H1 (cell line): ENCODE measurements around the gene ERC1. TPM values are rescaled to one million over a fixed set of nuclear protein-coding genes. Genes with fewer than 3 reads are reported as not detected.

ENCODE experiments used
- CTCF ChIA-PET: fragments of 300-600 bp; sonication (Branson Sonifier 250); formaldehyde crosslinking; loops from one replicate; lab custom pipeline; 2021; ENCODE audit not compliant: partially characterized antibody; lab: Charles Lee
- POLR2A ChIA-PET: fragments of 300-600 bp; sonication (Branson Sonifier 250); formaldehyde crosslinking; loops from one replicate; lab custom pipeline; 2021; ENCODE audit warnings: inconsistent platforms; ENCODE audit not compliant: partially characterized antibody; lab: Charles Lee
- DNase-seq, 2 experiments: peaks; one replicate each; pipeline versions ENCODE4 v3.0.0 to v3.0.0-alpha.2; 2010 to 2022; ENCODE audit warnings: low spot score in 2 of 2, low read depth in 1 of 2, mixed read lengths in 1 of 2
- FAIRE-seq: peaks from 2 replicates; lab custom pipeline; 2011; peaks lifted over from hg19 to GRCh38; lab: Jason Lieb, UNC
- H2AFZ ChIP-seq: 2 replicates; pipeline ENCODE4 v1.8.1; 2012; ENCODE audit warnings: low read length, inconsistent platforms
- H2AK5ac ChIP-seq: 2 replicates; pipeline ENCODE4 v1.6.1; 2013; ENCODE audit warnings: low read depth, low read length
- H2BK120ac ChIP-seq: replicated peaks from 2 replicates; pipeline ENCODE3; 2013; ENCODE audit warnings: low read depth, low read length, inconsistent platforms
- H2BK12ac ChIP-seq: 2 replicates; pipeline ENCODE4 v1.6.1; 2013; ENCODE audit warnings: low read depth, low read length
- H2BK15ac ChIP-seq: 2 replicates; pipeline ENCODE4 v1.6.1; 2013; ENCODE audit warnings: low read length
- H2BK20ac ChIP-seq: 2 replicates; pipeline ENCODE4 v1.6.1; 2013; ENCODE audit warnings: low read length
- H2BK5ac ChIP-seq: 2 replicates; pipeline ENCODE4 v1.6.1; 2013; ENCODE audit warnings: low read depth, low read length
- H3K14ac ChIP-seq: 2 replicates; pipeline ENCODE4 v1.6.1; 2013; ENCODE audit warnings: inconsistent platforms; ENCODE audit not compliant: insufficient read length
- H3K18ac ChIP-seq: 2 replicates; pipeline ENCODE4 v1.6.1; 2013; ENCODE audit warnings: low read length; ENCODE audit errors: extremely low read depth
- H3K23ac ChIP-seq: 2 replicates; pipeline ENCODE4 v1.6.1; 2013; ENCODE audit warnings: inconsistent platforms; ENCODE audit not compliant: insufficient read length
- H3K23me2 ChIP-seq: 2 replicates; pipeline ENCODE4 v1.6.1; 2013; ENCODE audit warnings: low read depth, low read length
- H3K27ac ChIP-seq: 2 replicates; pipeline ENCODE4 v1.6.1; 2011; ENCODE audit warnings: low read depth, low read length, inconsistent platforms
- H3K27me3 ChIP-seq, 4 experiments: replicated peaks in 1 of 4; 1 replicate in 1 of 4; 2 replicates in 3 of 4; pipeline versions ENCODE4 v1.6.1 to v1.8.1; 2011 to 2013; ENCODE audit warnings: low read length in 3 of 4, mild to moderate bottlenecking in 3 of 4, inconsistent platforms in 2 of 4, mixed read lengths in 2 of 4, moderate library complexity in 1 of 4; ENCODE audit not compliant: control insufficient read depth in 3 of 4, insufficient read depth in 3 of 4; ENCODE audit errors: extremely low read depth in 1 of 4
- H3K36me3 ChIP-seq, 4 experiments: 2 replicates each; pipeline versions ENCODE4 v1.6.1 to v1.8.1; 2011 to 2013; ENCODE audit warnings: mild to moderate bottlenecking in 4 of 4, low read length in 3 of 4, moderate library complexity in 2 of 4, control low read depth in 1 of 4, inconsistent platforms in 1 of 4; ENCODE audit not compliant: insufficient read depth in 4 of 4, control insufficient read depth in 2 of 4
- H3K4ac ChIP-seq: replicated peaks from 2 replicates; pipeline ENCODE3; 2013; ENCODE audit warnings: low read length, low read depth, mixed read lengths, inconsistent platforms; ENCODE audit not compliant: insufficient read length
- H3K4me1 ChIP-seq, 4 experiments: replicated peaks in 1 of 4; 1 replicate in 1 of 4; 2 replicates in 3 of 4; pipeline versions ENCODE4 v1.6.1 to v1.8.1; 2011 to 2013; ENCODE audit warnings: low read length in 3 of 4, inconsistent platforms in 2 of 4, mixed read lengths in 1 of 4; ENCODE audit not compliant: insufficient read depth in 4 of 4, control insufficient read depth in 3 of 4
- H3K4me2 ChIP-seq, 2 experiments: 2 replicates each; pipeline versions ENCODE4 v1.6.1 to v1.8.1; 2011 to 2013; ENCODE audit warnings: low read depth in 2 of 2, low read length in 2 of 2, control low read depth in 1 of 2, inconsistent platforms in 1 of 2, mild to moderate bottlenecking in 1 of 2; ENCODE audit not compliant: insufficient read depth in 1 of 2
- H3K4me3 ChIP-seq, 4 experiments: fragments of 200-600, 300-600 bp in 1 of 4; sonication (generic), shearing (Covaris generic), sonication (Bioruptor Twin) in 1 of 4; 2 replicates each; pipeline versions ENCODE4 v1.5.1 to v1.8.1; 2011 to 2016; ENCODE audit warnings: low read length in 4 of 4, low read depth in 3 of 4, control low read depth in 2 of 4, inconsistent platforms in 2 of 4, mild to moderate bottlenecking in 2 of 4, mixed read lengths in 1 of 4, moderate library complexity in 1 of 4; ENCODE audit not compliant: insufficient read depth in 2 of 4; ENCODE audit errors: extremely low read depth in 1 of 4
- H3K56ac ChIP-seq: replicated peaks from 2 replicates; pipeline ENCODE3; 2013; ENCODE audit warnings: low read depth, mild to moderate bottlenecking, mixed read lengths, low read length, inconsistent platforms; ENCODE audit not compliant: insufficient read length
- H3K79me1 ChIP-seq: 2 replicates; pipeline ENCODE4 v1.6.1; 2013; ENCODE audit warnings: low read depth, low read length, control low read depth
- H3K79me2 ChIP-seq, 2 experiments: 2 replicates each; pipeline versions ENCODE4 v1.6.1 to v1.8.1; 2012 to 2013; ENCODE audit warnings: low read length in 2 of 2, mild to moderate bottlenecking in 2 of 2, inconsistent platforms in 1 of 2; ENCODE audit not compliant: insufficient read depth in 2 of 2, control insufficient read depth in 1 of 2
- H3K9ac ChIP-seq, 4 experiments: replicated peaks in 1 of 4; 1 replicate in 1 of 4; 2 replicates in 3 of 4; pipeline versions ENCODE4 v1.6.1 to v1.8.1; 2011 to 2013; ENCODE audit warnings: low read depth in 3 of 4, low read length in 3 of 4, control low read depth in 2 of 4, mild to moderate bottlenecking in 2 of 4, moderate library complexity in 2 of 4, inconsistent platforms in 1 of 4; ENCODE audit errors: extremely low read depth in 1 of 4
- H3K9me3 ChIP-seq, 2 experiments: 2 replicates each; pipeline versions ENCODE4 v1.6.1 to v1.8.1; 2012 to 2013; ENCODE audit warnings: mild to moderate bottlenecking in 2 of 2, moderate library complexity in 2 of 2, control low read depth in 1 of 2, inconsistent platforms in 1 of 2, low read depth in 1 of 2, low read length in 1 of 2, mixed read lengths in 1 of 2; ENCODE audit not compliant: insufficient read depth in 2 of 2
- H4K20me1 ChIP-seq, 2 experiments: replicated peaks in 1 of 2; 2 replicates each; pipeline versions ENCODE3 to v1.8.1; 2011 to 2013; ENCODE audit warnings: inconsistent platforms in 2 of 2, low read length in 2 of 2, mild to moderate bottlenecking in 1 of 2; ENCODE audit not compliant: insufficient read depth in 2 of 2, control insufficient read depth in 1 of 2
- H4K5ac ChIP-seq: 2 replicates; pipeline ENCODE4 v1.6.1; 2013; ENCODE audit warnings: low read length, low read depth, mixed read lengths, inconsistent platforms; ENCODE audit not compliant: insufficient read length
- H4K8ac ChIP-seq: 2 replicates; pipeline ENCODE4 v1.8.0; 2013; ENCODE audit warnings: mild to moderate bottlenecking, moderate library complexity, low read length, inconsistent platforms; ENCODE audit not compliant: insufficient read depth; ENCODE audit errors: extremely low read depth
- H4K91ac ChIP-seq: replicated peaks from 2 replicates; pipeline ENCODE3; 2013; ENCODE audit warnings: low read length, mixed read lengths, inconsistent platforms; ENCODE audit not compliant: insufficient read length
- BRCA1 ChIP-seq: IDR thresholded peaks from 2 replicates; pipeline ENCODE4 v1.6.1; 2012; ENCODE audit warnings: low read depth, low read length, improper control_type of control experiment
- CREB1 ChIP-seq: IDR thresholded peaks from 2 replicates; pipeline ENCODE4 v1.6.1; 2012; ENCODE audit warnings: inconsistent platforms
- PHF8 ChIP-seq: fragments of 200-600 bp; sonication (generic); conservative IDR thresholded peaks from 2 replicates; pipeline ENCODE4 v1.7.1; 2012; ENCODE audit warnings: low read depth, mild to moderate bottlenecking, inconsistent platforms, low read length, moderate library complexity
- WGBS, 2 experiments: shearing (Covaris generic) in 1 of 2; methylation state at CpG; one replicate each; pipeline versions ENCODE4 v1.1.6 to v1.1.7; 2013 to 2015; ENCODE audit warnings: low lambda C conversion rate in 2 of 2, mixed read lengths in 2 of 2, inconsistent platforms in 1 of 2, low coverage in 1 of 2, missing lambda C conversion rate in 1 of 2; ENCODE audit not compliant: insufficient replicate concordance in 2 of 2, insufficient coverage in 1 of 2, insufficient read length in 1 of 2; ENCODE audit errors: extremely low coverage in 1 of 2, missing lambda C conversion rate in 1 of 2; 5-methylcytosine and 5-hydroxymethylcytosine counted together
- polyA plus RNA-seq, 7 experiments: library from polyadenylated mRNA; depleted of rRNA in 3 of 7; stranded (reverse) in 5 of 7; unstranded in 2 of 7; fragments of >200 nt in 5 of 7; fragments of 200-250 nt in 2 of 7; gene quantifications; 1 replicate in 5 of 7; 2 replicates in 1 of 7; 4 replicates in 1 of 7; pipeline versions ENCODE4 v1.2.1 to v1.2.3, GENCODE V29; 2011 to 2013; ENCODE audit warnings: missing spikeins in 2 of 7, mixed read lengths in 2 of 7
- total RNA-seq: library from RNA; stranded (reverse); fragmentation: NEBNext Ultra II Directional; extraction: Animal tissue kit (Norgen Biotek cat#: 25700); gene quantifications from 2 replicates; pipeline ENCODE4 v1.2.1, GENCODE V29; 2021

Gene ERC1
- total and polyA plus RNA-seq, 2 of the 8 experiments (the other 6 are each of a cell fraction or from before 2014, with no cell fraction given), result 7.8 to 45.7 TPM

GRCh38 chr12:1428671-1429070 is 437.6 kb downstream of the ERC1 start:
- H3K23ac ChIP-seq, result no peak overlapping the region
- H3K56ac ChIP-seq, result no peak overlapping the region
- ChIA-PET CTCF (interaction anchor here (0.7 to 1.2 kb wide), 5 partner anchors 9 to 311 kb away, joined by 3 to 6 read pairs (median 3); no protein-coding TSS in a partner anchor), POLR2A (no interaction called here)
- no peak overlapping the region for H3K9ac ChIP-seq
- H3K36me3 ChIP-seq, result no peaks in the 10 kb centered on the region
- H2BK5ac ChIP-seq, result no peak overlapping the region
- no peaks in the 10 kb centered on the region for H3K27me3 ChIP-seq
- no peak overlapping the region for H4K8ac ChIP-seq
- H3K4me3 ChIP-seq, result no peak overlapping the region
- no peak overlapping the region for H4K91ac ChIP-seq
- no peak overlapping the region for H2BK20ac ChIP-seq
- no peak overlapping the region for H3K14ac ChIP-seq
- H3K27ac ChIP-seq, result no peak overlapping the region
- H3K4ac ChIP-seq, result no peak overlapping the region
- H2AK5ac ChIP-seq, result no peak overlapping the region
- no peak overlapping the region for H3K18ac ChIP-seq
- no peak overlapping the region for H2AFZ ChIP-seq
- H3K79me1 ChIP-seq, result no peaks in the 10 kb centered on the region
- H3K4me2 ChIP-seq, result no peak overlapping the region
- no peaks in the 10 kb centered on the region for H3K79me2 ChIP-seq
- 88% methylated on average over 5 of the region's 5 CpGs; no CpG with 5 or more reads in 1 of the 2 experiments for WGBS, 2 experiments
- H2BK120ac ChIP-seq, result no peak overlapping the region
- no peak for DNase-seq
- no peaks in the 10 kb centered on the region for H4K20me1 ChIP-seq
- H3K23me2 ChIP-seq, result no peaks in the 10 kb centered on the region
- no peak overlapping the region for H2BK12ac ChIP-seq
- no peaks in the 10 kb centered on the region for H3K9me3 ChIP-seq
- no peak overlapping the region for H4K5ac ChIP-seq
- H2BK15ac ChIP-seq, result no peak overlapping the region
- no peaks in the 10 kb centered on the region for H3K4me1 ChIP-seq
- FAIRE-seq, result no peak
- TF ChIP-seq BRCA1 (no peak), PHF8 (no peak), CREB1 (no peak)
